ENCODE data around the gene PLXNC1. TPM values are rescaled to one million over a fixed set of nuclear protein-coding genes. Genes with fewer than 3 reads are reported as not detected.
A peak's percentile ranks its signal among the peaks of the same experiment; 100 is the strongest.

PLXNC1 gene
- total and polyA plus RNA-seq, 4 experiments from 2014 or later, result 2.9 to 27.6 (median 17.3) TPM

DNA sequence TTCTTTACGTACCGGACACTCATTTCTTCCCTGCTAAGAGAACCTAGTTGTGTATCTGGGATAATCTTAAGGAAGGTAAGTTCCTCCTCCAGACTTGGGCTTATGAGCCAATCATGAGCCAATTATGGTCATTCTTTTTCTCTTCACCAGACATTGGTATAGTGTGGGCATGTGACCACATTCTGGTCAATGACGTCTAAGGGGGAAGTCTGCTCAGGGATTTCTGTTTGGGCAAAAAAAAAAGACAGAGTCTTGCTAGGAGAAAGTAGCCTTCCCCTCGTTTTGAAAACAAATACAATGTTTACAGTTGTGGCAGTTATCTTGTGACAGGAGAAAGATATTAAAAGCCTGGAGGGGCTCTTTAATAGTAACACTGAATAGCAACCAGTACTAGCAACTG is 20.1 kb upstream of the PLXNC1 start:
- CTCF ChIA-PET (ENCODE audit: partially characterized antibody), result interaction anchor here (1.6 to 2.1 kb wide), 2 partner anchors 26 to 306 kb away, joined by 5 to 12 read pairs; no protein-coding TSS in a partner anchor
- Mint-ChIP-seq H3K9me3 (peaks cover 0 to 3% (median 0%) of the 10 kb centered on the region in 8 donors), H3K4me1 (peaks cover 32 to 50% (median 40%) of the 10 kb centered on the region in 4 donors), H3K36me3 (no peaks in the 10 kb centered on the region), H3K4me3 (no peak overlapping the region), H3K27ac (no peak overlapping the region), H3K27me3 (peaks cover 0 to 4% of the 10 kb centered on the region in 2 donors)
- H3K36me3 ChIP-seq (ENCODE audit: insufficient read depth, low read length), result no peaks in the 10 kb centered on the region
- H3K9me3 ChIP-seq (ENCODE audit: control insufficient read depth in 1 of 2, low read length in 2 of 2), result no peaks in the 10 kb centered on the region
- POLR2A ChIA-PET (ENCODE audit: partially characterized antibody), result no interaction called here
- H3K4me1 ChIP-seq (ENCODE audit: insufficient read depth, low read length), result peaks cover 45% of the 10 kb centered on the region
- intact Hi-C loops (cut with micrococcal nuclease), result no loop called here
- no peaks in the 10 kb centered on the region for H3K27me3 ChIP-seq (ENCODE audit: insufficient read depth, low read length)
- DNase-seq, result no peak
- no peak overlapping the region for H3K27ac ChIP-seq (ENCODE audit: low read depth, low read length)
- H3K4me3 ChIP-seq (ENCODE audit: low read length in 2 of 2), result no peak overlapping the region

DNA sequence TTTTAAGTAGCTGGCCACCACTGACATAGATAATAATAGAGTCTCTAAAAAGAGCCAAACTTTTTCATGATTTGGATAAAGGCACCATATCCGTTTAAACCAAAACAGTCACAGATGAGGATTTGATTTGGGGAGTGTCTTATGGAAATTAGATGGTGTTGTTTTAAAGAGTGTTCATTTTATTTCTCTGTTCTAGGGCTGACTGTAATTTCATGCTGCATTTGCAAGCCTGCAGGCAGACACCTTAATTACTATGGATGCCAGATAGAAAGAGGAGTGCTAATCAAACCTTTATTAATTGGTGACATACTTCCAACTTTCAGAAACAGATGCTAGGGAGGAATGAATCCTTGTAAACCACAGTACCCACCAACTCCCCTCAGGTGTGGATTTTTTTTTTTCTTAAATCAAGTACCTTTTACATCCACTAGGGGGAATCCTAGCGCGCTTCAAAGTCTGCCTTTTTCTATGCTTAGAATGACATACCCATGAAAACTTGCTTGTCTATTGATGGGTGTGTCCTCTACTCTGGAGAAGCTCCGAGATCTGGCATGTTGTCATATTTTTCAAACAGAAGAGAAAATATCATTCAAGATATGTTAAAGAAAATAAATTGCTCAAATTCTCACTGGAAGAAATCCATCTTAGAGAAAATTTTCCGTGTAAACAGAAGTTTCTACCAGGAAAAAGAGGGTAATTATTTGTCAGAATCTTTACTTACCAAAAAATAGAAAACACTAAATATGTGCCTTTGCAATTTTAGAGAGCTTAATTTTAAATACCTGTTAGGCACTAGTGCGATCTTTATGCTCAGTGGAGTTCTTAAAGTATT is 14.2 kb upstream of the PLXNC1 start:
- Mint-ChIP-seq H3K27me3 (peaks cover 0 to 4% of the 10 kb centered on the region in 2 donors), H3K27ac (no peak overlapping the region), H3K4me3 (no peak overlapping the region), H3K36me3 (no peaks in the 10 kb centered on the region), H3K9me3 (no peaks in the 10 kb centered on the region), H3K4me1 (peaks cover 2 to 7% (median 3%) of the 10 kb centered on the region in 4 donors)
- Histone ChIP-seq H3K4me3 (ENCODE audit: low read length in 2 of 2) (no peak overlapping the region), H3K27ac (ENCODE audit: low read depth, low read length) (no peak overlapping the region), H3K36me3 (ENCODE audit: insufficient read depth, low read length) (no peaks in the 10 kb centered on the region), H3K27me3 (ENCODE audit: insufficient read depth, low read length) (no peaks in the 10 kb centered on the region), H3K9me3 (ENCODE audit: control insufficient read depth in 1 of 2, low read length in 2 of 2) (no peaks in the 10 kb centered on the region), H3K4me1 (ENCODE audit: insufficient read depth, low read length) (peaks cover 3% of the 10 kb centered on the region)
- DNase-seq, result peak in 4 of 5 donors; percentile 49 to 59 (median 56)
- intact Hi-C loops (cut with micrococcal nuclease), result loop anchor here (1.0 to 5.0 kb wide), 5 partner anchors 14 to 630 kb away; partner anchors contain the start of gene PLXNC1
- ChIA-PET POLR2A (ENCODE audit: partially characterized antibody) (interaction anchor here (1.0 to 1.5 kb wide), 4 partner anchors 8 to 128 kb away, joined by 3 to 11 read pairs (median 4); partner anchors contain the start of gene PLXNC1), CTCF (ENCODE audit: partially characterized antibody) (interaction anchor here (0.5 to 4.3 kb wide), 29 partner anchors 10 to 751 kb away, joined by 3 to 39 read pairs (median 4); no protein-coding TSS in a partner anchor)

- Mint-ChIP-seq H3K9me3 (no peaks in the 10 kb centered on the region), H3K4me3 (no peak overlapping the region), H3K27me3 (no peaks in the 10 kb centered on the region), H3K27ac (peak overlapping the region in 2 of 7 donors; percentile 5 to 17), H3K36me3 (no peaks in the 10 kb centered on the region), H3K4me1 (peaks cover 2 to 7% (median 3%) of the 10 kb centered on the region in 4 donors)
- POLR2A ChIA-PET (ENCODE audit: partially characterized antibody), result no interaction called here
- CTCF ChIA-PET (ENCODE audit: partially characterized antibody), result interaction anchor here (1.0 to 4.3 kb wide), 10 partner anchors 8 to 628 kb away, joined by 3 to 39 read pairs (median 13); no protein-coding TSS in a partner anchor
- H3K4me3 ChIP-seq (ENCODE audit: low read length in 2 of 2), result no peak overlapping the region
- H3K36me3 ChIP-seq (ENCODE audit: insufficient read depth, low read length), result no peaks in the 10 kb centered on the region
- intact Hi-C loops (cut with micrococcal nuclease), result no loop called here
- H3K9me3 ChIP-seq (ENCODE audit: control insufficient read depth in 1 of 2, low read length in 2 of 2), result no peaks in the 10 kb centered on the region
- peaks cover 3% of the 10 kb centered on the region for H3K4me1 ChIP-seq (ENCODE audit: insufficient read depth, low read length)
- no peaks in the 10 kb centered on the region for H3K27me3 ChIP-seq (ENCODE audit: insufficient read depth, low read length)
- no peak for DNase-seq
- no peak overlapping the region for H3K27ac ChIP-seq (ENCODE audit: low read depth, low read length)
These were observed 12.5 kb upstream of the PLXNC1 start for GRCh38 chr12:94135896-94136295.

DNA sequence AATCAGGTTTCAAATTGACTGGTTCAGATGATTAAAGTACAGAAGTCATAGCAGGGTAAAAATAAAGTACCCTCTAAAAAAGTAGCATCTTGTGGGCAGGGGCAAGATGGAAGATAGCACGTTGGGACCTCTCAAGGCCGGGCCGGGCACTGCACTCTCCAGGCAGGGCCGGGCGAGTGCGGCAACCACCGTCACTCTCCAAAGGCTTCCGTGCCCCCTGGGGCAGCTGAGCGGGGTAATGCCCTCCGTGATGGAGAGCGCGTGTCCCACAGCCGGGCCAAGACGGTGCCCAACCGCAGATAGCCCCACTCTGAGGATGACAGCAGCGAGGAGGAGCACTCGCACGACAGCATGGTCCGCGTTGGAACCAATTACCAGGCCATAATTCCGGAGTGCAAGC is 8.6 kb upstream of the PLXNC1 start:
- H3K4me3 Mint-ChIP-seq, result no peak overlapping the region
- Histone ChIP-seq H3K27ac (ENCODE audit: low read depth, low read length) (no peak overlapping the region), H3K4me3 (ENCODE audit: low read length in 2 of 2) (no peak overlapping the region), H3K9me3 (ENCODE audit: control insufficient read depth in 1 of 2, low read length in 2 of 2) (no peaks in the 10 kb centered on the region), H3K36me3 (ENCODE audit: insufficient read depth, low read length) (no peaks in the 10 kb centered on the region), H3K27me3 (ENCODE audit: insufficient read depth, low read length) (no peaks in the 10 kb centered on the region), H3K4me1 (ENCODE audit: insufficient read depth, low read length) (no peaks in the 10 kb centered on the region)
- H3K27ac Mint-ChIP-seq, result no peak overlapping the region
- H3K4me1 Mint-ChIP-seq, result peaks cover 0 to 3% (median 0%) of the 10 kb centered on the region in 4 donors
- no peaks in the 10 kb centered on the region for H3K9me3 Mint-ChIP-seq
- ChIA-PET POLR2A (ENCODE audit: partially characterized antibody) (no interaction called here), CTCF (ENCODE audit: partially characterized antibody) (interaction anchor here (1.2 kb wide), 1 partner anchor 296 kb away, joined by 4 read pairs; no protein-coding TSS in a partner anchor)
- H3K27me3 Mint-ChIP-seq, result no peaks in the 10 kb centered on the region
- intact Hi-C loops (cut with micrococcal nuclease), result loop anchor here (10.0 kb wide), 2 partner anchors 505 to 1395 kb away; no protein-coding TSS in a partner anchor
- no peak for DNase-seq
- H3K36me3 Mint-ChIP-seq, result no peaks in the 10 kb centered on the region

- no peaks in the 10 kb centered on the region for H3K4me1 ChIP-seq (ENCODE audit: insufficient read depth, low read length)
- H3K9me3 ChIP-seq (ENCODE audit: control insufficient read depth in 1 of 2, low read length in 2 of 2), result no peaks in the 10 kb centered on the region
- Mint-ChIP-seq H3K27ac (peak overlapping the region in 1 of 7 donors; percentile 41), H3K9me3 (no peaks in the 10 kb centered on the region), H3K27me3 (no peaks in the 10 kb centered on the region), H3K36me3 (no peaks in the 10 kb centered on the region), H3K4me3 (no peak overlapping the region), H3K4me1 (peaks cover 0 to 3% (median under 1%) of the 10 kb centered on the region in 4 donors)
- H3K36me3 ChIP-seq (ENCODE audit: insufficient read depth, low read length), result no peaks in the 10 kb centered on the region
- no peak overlapping the region for H3K27ac ChIP-seq (ENCODE audit: low read depth, low read length)
- DNase-seq, result peak in 4 of 5 donors; percentile 37 to 47 (median 42)
- no peaks in the 10 kb centered on the region for H3K27me3 ChIP-seq (ENCODE audit: insufficient read depth, low read length)
- POLR2A ChIA-PET (ENCODE audit: partially characterized antibody), result no interaction called here
- no peak overlapping the region for H3K4me3 ChIP-seq (ENCODE audit: low read length in 2 of 2)
- intact Hi-C loops (cut with micrococcal nuclease), result loop anchor here (10.0 kb wide), 2 partner anchors 504 to 1394 kb away; no protein-coding TSS in a partner anchor
- CTCF ChIA-PET (ENCODE audit: partially characterized antibody), result interaction anchor here (0.7 to 2.0 kb wide), 2 partner anchors 294 to 394 kb away, joined by 5 to 10 read pairs; no protein-coding TSS in a partner anchor
These were observed 7.8 kb upstream of the PLXNC1 start for GRCh38 chr12:94140556-94140955.

- Mint-ChIP-seq H3K36me3 (no peaks in the 10 kb centered on the region), H3K27me3 (no peaks in the 10 kb centered on the region), H3K4me1 (peaks cover 0 to 4% (median 2%) of the 10 kb centered on the region in 4 donors), H3K4me3 (no peak overlapping the region), H3K27ac (peak overlapping the region in 1 of 7 donors; percentile 51), H3K9me3 (no peaks in the 10 kb centered on the region)
- no peaks in the 10 kb centered on the region for H3K27me3 ChIP-seq (ENCODE audit: insufficient read depth, low read length)
- POLR2A ChIA-PET (ENCODE audit: partially characterized antibody), result no interaction called here
- DNase-seq, result no peak
- no peak overlapping the region for H3K4me3 ChIP-seq (ENCODE audit: low read length in 2 of 2)
- no peaks in the 10 kb centered on the region for H3K4me1 ChIP-seq (ENCODE audit: insufficient read depth, low read length)
- no peak overlapping the region for H3K27ac ChIP-seq (ENCODE audit: low read depth, low read length)
- H3K36me3 ChIP-seq (ENCODE audit: insufficient read depth, low read length), result no peaks in the 10 kb centered on the region
- intact Hi-C loops (cut with micrococcal nuclease), result loop anchor here (10.0 kb wide), 2 partner anchors 504 to 1394 kb away; no protein-coding TSS in a partner anchor
- CTCF ChIA-PET (ENCODE audit: partially characterized antibody), result interaction anchor here (0.7 to 4.2 kb wide), 3 partner anchors 292 to 394 kb away, joined by 5 to 26 read pairs (median 10); no protein-coding TSS in a partner anchor
- H3K9me3 ChIP-seq (ENCODE audit: control insufficient read depth in 1 of 2, low read length in 2 of 2), result no peaks in the 10 kb centered on the region
These were observed 7.2 kb upstream of the PLXNC1 start for GRCh38 chr12:94141004-94141764.
